Omental fat pad (tissue), 4 donors: ENCODE results near the gene CPLANE1. TPM values are rescaled to one million over a fixed set of nuclear protein-coding genes. Genes with fewer than 3 reads are reported as not detected.

Source experiments
- ATAC-seq: fragments of 150-250 bp; one replicate; pipeline ENCODE4 v1.9.1; 2016; ENCODE audit warnings: mild to moderate bottlenecking, moderate library complexity; ENCODE audit not compliant: low FRiP score
- DNase-seq: peaks from one replicate; pipeline ENCODE4 v3.0.0-alpha.2; 2019; ENCODE audit warnings: low spot score
- CTCF ChIP-seq, 3 donors: fragments of 450-650 bp; IDR thresholded peaks; one replicate each; pipeline ENCODE4 v1.5.1; 2016 to 2017; ENCODE audit warnings: antibody characterized with exemption in 3 of 3, mild to moderate bottlenecking in 3 of 3, moderate library complexity in 2 of 3
- total RNA-seq, 4 donors: library from RNA; depleted of rRNA; stranded (reverse); fragments of >200 nt; gene quantifications; one replicate each; pipeline ENCODE4 v1.1.0, GENCODE V29; 2016

Gene CPLANE1
- total RNA-seq, 4 donors from 2014 or later, result 15.9 to 32.6 (median 27.1) TPM

- TF ChIP-seq CTCF (IDR thresholded peaks at IDR 0.05), result no peak
- no peak for ATAC-seq
- DNase-seq, result no peak
Measured at GRCh38 chr5:37190592-37190991, 58.6 kb downstream of the CPLANE1 start.

GRCh38 chr5:37189355-37189754 lies 59.8 kb downstream of the CPLANE1 start:
- DNase-seq (no peak), ATAC-seq (no peak)
- no peak for TF ChIP-seq CTCF (IDR thresholded peaks at IDR 0.05)

GRCh38 chr5:37187465-37187977 lies 61.7 kb downstream of the CPLANE1 start:
- DNase-seq (no peak), ATAC-seq (no peak)
- no peak for TF ChIP-seq CTCF (IDR thresholded peaks at IDR 0.05)

- no peak for TF ChIP-seq CTCF (IDR thresholded peaks at IDR 0.05)
- DNase-seq (no peak), ATAC-seq (no peak)
Measured at GRCh38 chr5:37184748-37185364, 64.3 kb downstream of the CPLANE1 start.

GRCh38 chr5:37182667-37183066 lies 66.5 kb downstream of the CPLANE1 start:
- TF ChIP-seq CTCF (IDR thresholded peaks at IDR 0.05), result no peak

GRCh38 chr5:37174928-37175327 lies 74.2 kb downstream of the CPLANE1 start:
- no peak for DNase-seq
- no peak for TF ChIP-seq CTCF (IDR thresholded peaks at IDR 0.05)
- no peak for ATAC-seq

More at GRCh38 chr5:37182667-37183066, 66.5 kb downstream of the CPLANE1 start:
- ATAC-seq, result no peak
- no peak for DNase-seq

- no peak for TF ChIP-seq CTCF (IDR thresholded peaks at IDR 0.05)
- DNase-seq, result no peak
- no peak for ATAC-seq
Measured at GRCh38 chr5:37172957-37173356, 76.2 kb downstream of the CPLANE1 start.
